ENCODE measurements around the gene LRRIQ1.

LRRIQ1 gene

GRCh38 chr12:85277900-85278597 lies 241.9 kb downstream of the LRRIQ1 start:
- no peak overlapping the region for H3K4me3 ChIP-seq (replicated peaks; ENCODE audit: low read depth, low read length)
- DNase-seq (ENCODE audit: low read depth) = no peak
- TF ChIP-seq CTCF (IDR thresholded peaks at IDR 0.05; ENCODE audit: low read length, missing control alignments) = no peak

GRCh38 chr12:85278598-85279448 lies 242.7 kb downstream of the LRRIQ1 start:
- no peak for DNase-seq (ENCODE audit: low read depth)
- H3K4me3 ChIP-seq (replicated peaks; ENCODE audit: low read depth, low read length) = no peak overlapping the region
- TF ChIP-seq CTCF (IDR thresholded peaks at IDR 0.05; ENCODE audit: low read length, missing control alignments) = no peak

GRCh38 chr12:85279449-85280164 lies 243.5 kb downstream of the LRRIQ1 start:
- DNase-seq (ENCODE audit: low read depth) = peak; percentile 7
- H3K4me3 ChIP-seq (replicated peaks; ENCODE audit: low read depth, low read length) = peak overlapping the region; percentile 56

GRCh38 chr12:85280165-85280983 lies 244.2 kb downstream of the LRRIQ1 start, which contains the start of gene ALX1:
Gene ALX1 (plus strand): TSS chr12:85280220. CDS start chr12:85280262, 42 bp downstream.
- H3K4me3 ChIP-seq (replicated peaks; ENCODE audit: low read depth, low read length) = peak within 1 kb of the TSS; percentile 56
- DNase-seq (ENCODE audit: low read depth) = peak; percentile 42
- TF ChIP-seq CTCF (IDR thresholded peaks at IDR 0.05; ENCODE audit: low read length, missing control alignments) = no peak

More at GRCh38 chr12:85279449-85280164, 243.5 kb downstream of the LRRIQ1 start:
- no peak for TF ChIP-seq CTCF (IDR thresholded peaks at IDR 0.05; ENCODE audit: low read length, missing control alignments)

- H3K4me3 ChIP-seq (replicated peaks; ENCODE audit: low read depth, low read length) = peak overlapping the region; percentile 56
- DNase-seq (ENCODE audit: low read depth) = peak; percentile 10
- TF ChIP-seq CTCF (IDR thresholded peaks at IDR 0.05; ENCODE audit: low read length, missing control alignments) = no peak
These were observed 245.0 kb downstream of the LRRIQ1 start for GRCh38 chr12:85280984-85281630.
